HepG2 (cell line): ENCODE data around the gene JMJD7. TPM values are rescaled to one million over a fixed set of nuclear protein-coding genes. Genes with fewer than 3 reads are reported as not detected.

Experiments
- ATAC-seq: fragments of 200-7000 bp; cut with Tn5 transposase; 3 replicates; pipeline ENCODE4 v1.9.1; 2020; ENCODE audit warnings: mild to moderate bottlenecking, moderate library complexity
- BruUV-seq: library from RNA; stranded (reverse); fragments of 400-500 nt; replicated peaks from 2 replicates; lab custom pipeline; 2021; lab: Mats Ljungman, UMichigan
- CTCF ChIA-PET: fragments of 300-600 bp; formaldehyde crosslinking; extraction: SDS; loops from one replicate; lab custom pipeline; 2021; ENCODE audit warnings: low total read pairs, inconsistent platforms, low intra/inter-chr PET ratio; lab: Yijun Ruan, JAX
- POLR2A ChIA-PET: fragments of 350-600 bp; sonication (Branson Sonifier 250); formaldehyde crosslinking; loops from one replicate; lab custom pipeline; 2020; ENCODE audit warnings: antibody characterized with exemption, inconsistent platforms; lab: Yijun Ruan, JAX
- DNase-seq: peaks from one replicate; pipeline ENCODE4 v3.0.0-alpha.2; 2015; ENCODE audit warnings: low spot score
- FAIRE-seq: peaks from 3 replicates; lab custom pipeline; 2011; peaks lifted over from hg19 to GRCh38; lab: Jason Lieb, UNC
- H2AFZ ChIP-seq: one replicate; pipeline ENCODE4 v1.6.1; 2011; ENCODE audit warnings: low read length, inconsistent platforms
- H3K27ac ChIP-seq: fragments of 300-600 bp; 3 replicates; pipeline ENCODE4 v1.8.0; 2011; ENCODE audit warnings: mixed run types, mild to moderate bottlenecking, mixed read lengths, low read length, inconsistent platforms; ENCODE audit not compliant: insufficient read depth; ENCODE audit errors: extremely low read length
- H3K27me3 ChIP-seq, 2 experiments: fragments of 200-600 bp in 1 of 2; 2 replicates in 1 of 2; 3 replicates in 1 of 2; pipeline versions ENCODE4 v1.6.0 to v1.8.0; 2011; ENCODE audit warnings: low read length in 2 of 2, mild to moderate bottlenecking in 2 of 2, moderate library complexity in 2 of 2, inconsistent platforms in 1 of 2; ENCODE audit not compliant: insufficient read depth in 2 of 2, control insufficient read depth in 1 of 2
- H3K36me3 ChIP-seq, 2 experiments: fragments of 200-600 bp in 1 of 2; replicated peaks in 1 of 2; 2 replicates in 1 of 2; 3 replicates in 1 of 2; pipeline versions ENCODE4 v1.5.1 to v1.8.0; 2011; ENCODE audit warnings: low read length in 2 of 2, inconsistent platforms in 1 of 2; ENCODE audit not compliant: insufficient read depth in 2 of 2, control insufficient read depth in 1 of 2
- H3K4me1 ChIP-seq: 2 replicates; pipeline ENCODE4 v1.5.1; 2012; ENCODE audit warnings: low read length, inconsistent platforms; ENCODE audit not compliant: insufficient read depth
- H3K4me2 ChIP-seq: 2 replicates; pipeline ENCODE4 v1.6.0; 2011; ENCODE audit warnings: low read depth, low read length, inconsistent platforms
- H3K4me3 ChIP-seq, 3 experiments: fragments of 200-600 bp in 1 of 3; sonication (generic), shearing (Covaris generic) in 1 of 3; replicated peaks in 1 of 3; 2 replicates each; pipeline ENCODE4 v1.5.1; 2011 to 2016; ENCODE audit warnings: low read length in 3 of 3, inconsistent platforms in 2 of 3, low read depth in 2 of 3, mild to moderate bottlenecking in 2 of 3, control low read depth in 1 of 3, mixed read lengths in 1 of 3; ENCODE audit not compliant: insufficient read depth in 1 of 3
- H3K79me2 ChIP-seq: one replicate; pipeline ENCODE4 v1.6.1; 2011; ENCODE audit warnings: low read length, inconsistent platforms; ENCODE audit not compliant: insufficient read depth
- H3K9ac ChIP-seq: 2 replicates; pipeline ENCODE4 v1.6.0; 2011; ENCODE audit warnings: mild to moderate bottlenecking, low read depth, low read length, inconsistent platforms; ENCODE audit not compliant: insufficient read depth
- H3K9me3 ChIP-seq: 2 replicates; pipeline ENCODE4 v1.5.1; 2012; ENCODE audit warnings: mild to moderate bottlenecking, low read length
- H4K20me1 ChIP-seq: 2 replicates; pipeline ENCODE4 v1.6.0; 2011; ENCODE audit warnings: inconsistent platforms, mild to moderate bottlenecking, low read length, moderate library complexity; ENCODE audit not compliant: insufficient read depth
- HIVEP1 ChIP-seq: sonication (generic); formaldehyde crosslinking; IDR thresholded peaks from 2 replicates; pipeline ENCODE4 v1.4.0; 2020; ENCODE audit warnings: mild to moderate bottlenecking, missing genetic modification reagents
- IRF2 ChIP-seq: IDR thresholded peaks from 2 replicates; pipeline ENCODE4 v1.6.1; 2018; ENCODE audit warnings: missing genetic modification reagents, missing compliant biosample characterization
- LBX2 ChIP-seq: sonication (generic); formaldehyde crosslinking; IDR thresholded peaks from 2 replicates; pipeline ENCODE4 v1.5.0; 2020; ENCODE audit warnings: missing genetic modification reagents, mild to moderate bottlenecking, borderline replicate concordance
- NONO ChIP-seq, 2 experiments: fragments of 450-650 bp in 1 of 2; sonication (generic) in 1 of 2; formaldehyde crosslinking in 1 of 2; IDR thresholded peaks in 1 of 2; conservative IDR thresholded peaks in 1 of 2; 2 replicates each; pipeline versions ENCODE4 v1.6.1 to v1.8.0; 2017 to 2022; ENCODE audit warnings: mild to moderate bottlenecking in 1 of 2, missing genetic modification reagents in 1 of 2, moderate library complexity in 1 of 2
- RAD21 ChIP-seq: fragments of 450-650 bp; formaldehyde crosslinking; IDR thresholded peaks from 2 replicates; pipeline ENCODE4 v1.5.0; 2020; ENCODE audit warnings: mild to moderate bottlenecking
- STAT6 ChIP-seq: sonication (generic); formaldehyde crosslinking; IDR thresholded peaks from 2 replicates; pipeline ENCODE4 v1.4.0; 2020; ENCODE audit warnings: missing genetic modification reagents, mild to moderate bottlenecking, borderline replicate concordance
- TBP ChIP-seq: sonication (generic); formaldehyde crosslinking; IDR thresholded peaks from 2 replicates; pipeline ENCODE4 v1.5.0; 2020; ENCODE audit warnings: missing genetic modification reagents
- ZNF335 ChIP-seq: sonication (generic); formaldehyde crosslinking; IDR thresholded peaks from 2 replicates; pipeline ENCODE4 v1.4.0; 2020; ENCODE audit warnings: missing genetic modification reagents
- ZNF546 ChIP-seq: sonication (generic); formaldehyde crosslinking; conservative IDR thresholded peaks from 2 replicates; pipeline ENCODE4 v1.8.1; 2023; ENCODE audit warnings: mild to moderate bottlenecking, missing genetic modification reagents
- ZNF547 ChIP-seq: sonication (generic); formaldehyde crosslinking; IDR thresholded peaks from 2 replicates; pipeline ENCODE4 v1.5.1; 2020; ENCODE audit warnings: mild to moderate bottlenecking, missing genetic modification reagents
- ZNF589 ChIP-seq: sonication (generic); formaldehyde crosslinking; conservative IDR thresholded peaks from 2 replicates; pipeline ENCODE4 v1.8.0; 2022; ENCODE audit warnings: mild to moderate bottlenecking, moderate library complexity, missing genetic modification reagents
- ZNF772 ChIP-seq: sonication (generic); formaldehyde crosslinking; IDR thresholded peaks from 2 replicates; pipeline ENCODE4 v1.5.0; 2020; ENCODE audit warnings: mild to moderate bottlenecking, missing genetic modification reagents
- ZNF782 ChIP-seq: sonication (generic); formaldehyde crosslinking; IDR thresholded peaks from 2 replicates; pipeline ENCODE4 v1.4.0; 2020; ENCODE audit warnings: missing genetic modification reagents, mild to moderate bottlenecking, borderline replicate concordance
- ZSCAN21 ChIP-seq: sonication (generic); formaldehyde crosslinking; IDR thresholded peaks from 2 replicates; pipeline ENCODE4 v1.8.0; 2022; ENCODE audit warnings: mild to moderate bottlenecking, missing genetic modification reagents, moderate library complexity, borderline replicate concordance
- ZSCAN5A ChIP-seq: sonication (generic); formaldehyde crosslinking; IDR thresholded peaks from 2 replicates; pipeline ENCODE4 v1.8.0; 2022; ENCODE audit warnings: mild to moderate bottlenecking, missing genetic modification reagents, borderline replicate concordance
- WGBS: methylation state at CpG from one replicate; pipeline ENCODE4 v1.1.6; 2017; ENCODE audit warnings: low lambda C conversion rate; 5-methylcytosine and 5-hydroxymethylcytosine counted together
- in situ Hi-C: cut with HindIII; loops from 2 replicates; pipeline ENCODE4 v1.10.0; 2017; ENCODE audit warnings: low pct_unique_long_range_greater_than_20kb; ENCODE audit not compliant: extremely low pct_ligation_motif_present
- intact Hi-C: fragments of 100-400 bp; cut with micrococcal nuclease; formaldehyde crosslinking; loops from one replicate; pipeline ENCODE4 v1.10.0; 2022; ENCODE audit not compliant: unreplicated experiment
- polyA plus RNA-seq, 8 experiments: library from polyadenylated mRNA; depleted of rRNA in 3 of 8; stranded (reverse) in 7 of 8; unstranded in 1 of 8; fragments of >200 nt; fragmentation: Illumina TruSeq in 4 of 8; extraction: Trizol in 4 of 8; gene quantifications; 2 replicates each; pipeline versions ENCODE4 v1.2.1 to v1.2.3, GENCODE V29; 2011 to 2016; ENCODE audit warnings: low read depth in 4 of 8, missing spikeins in 1 of 8, mixed read lengths in 1 of 8; ENCODE audit not compliant: insufficient read depth in 1 of 8
- total RNA-seq, 5 experiments: library from RNA; depleted of rRNA; stranded (reverse); fragments of >200 nt; fragmentation: Illumina TruSeq; extraction: Trizol; gene quantifications; 2 replicates each; pipeline ENCODE4 v1.2.3, GENCODE V29; 2016; ENCODE audit warnings: low read depth in 1 of 5
- TF ChIP-seq, protein P1 (sequence below): sonication (generic); formaldehyde crosslinking; IDR thresholded peaks from 2 replicates; pipeline ENCODE4 v1.5.0; 2020; ENCODE audit warnings: mild to moderate bottlenecking, missing genetic modification reagents, moderate library complexity

Gene JMJD7
- total and polyA plus RNA-seq, 2 of the 13 experiments (the other 11 are each of a cell fraction or from before 2014, with no cell fraction given), result 6.4 to 7.1 TPM

- Histone ChIP-seq H2AFZ (no peak overlapping the region), H3K9ac (no peak overlapping the region), H3K4me1 (no peaks in the 10 kb centered on the region), H3K4me2 (no peak overlapping the region), H4K20me1 (no peaks in the 10 kb centered on the region), H3K9me3 (no peaks in the 10 kb centered on the region), H3K27ac (no peak overlapping the region), H3K27me3 (no peaks in the 10 kb centered on the region), H3K36me3 (peaks cover 3 to 10% of the 10 kb centered on the region in 2 experiments; a peak in 1 of 5 replicates), H3K79me2 (no peaks in the 10 kb centered on the region), H3K4me3 (no peak overlapping the region)
- in situ Hi-C loops (loop anchor here (5.0 kb wide), 1 partner anchor 39 kb away; the partner anchor contains the start of gene MAPKBP1), intact Hi-C loops (loop anchor here (1.0 to 5.0 kb wide), 2 partner anchors 39 to 249 kb away; no protein-coding TSS in a partner anchor)
- ATAC-seq, result peak; percentile 93
- WGBS, result 27% methylated on average over 9 of the region's 18 CpGs
- BruUV-seq, result no TSS peak
- DNase-seq, result peak; percentile 69
- ChIA-PET CTCF (interaction anchor here (4.8 kb wide), 1 partner anchor 39 kb away, joined by 98 read pairs; the partner anchor contains the start of gene MAPKBP1), POLR2A (interaction anchor here (1.4 to 3.4 kb wide), 2 partner anchors 38 to 267 kb away, joined by 3 to 20 read pairs; partner anchors contain the start of genes MAPKBP1 and RPAP1)
- FAIRE-seq, result peak; percentile 88
- 0 out of 2 replicates have a peak, but pooled peaks have one; percentile 34 for TF ChIP-seq ZNF546 (CRISPR knock-in tag)
- no peak for TF ChIP-seq ZSCAN5A (CRISPR knock-in tag)
- peak; percentile 95 for TF ChIP-seq RAD21 (CRISPR knock-in tag)
- 0 out of 2 replicates have a peak, but pooled peaks have one; percentile 22 for TF ChIP-seq IRF2
- TF ChIP-seq HIVEP1 (CRISPR knock-in tag), result 0 out of 2 replicates have a peak, but pooled peaks have one; percentile 33
- TF ChIP-seq NONO (IDR thresholded peaks at IDR 0.05), result no peak
- no peak for TF ChIP-seq NONO (CRISPR knock-in tag; conservative IDR thresholded peaks at IDR 0.05)
- no peak for TF ChIP-seq ZNF782 (CRISPR knock-in tag)
- no peak for TF ChIP-seq ZNF335 (CRISPR knock-in tag)
- no peak for TF ChIP-seq STAT6
- no peak for TF ChIP-seq TBP (CRISPR knock-in tag)
- TF ChIP-seq ZNF589 (CRISPR knock-in tag), result no peak
- no peak for TF ChIP-seq ZSCAN21 (CRISPR knock-in tag)
- TF ChIP-seq, protein P1, sequence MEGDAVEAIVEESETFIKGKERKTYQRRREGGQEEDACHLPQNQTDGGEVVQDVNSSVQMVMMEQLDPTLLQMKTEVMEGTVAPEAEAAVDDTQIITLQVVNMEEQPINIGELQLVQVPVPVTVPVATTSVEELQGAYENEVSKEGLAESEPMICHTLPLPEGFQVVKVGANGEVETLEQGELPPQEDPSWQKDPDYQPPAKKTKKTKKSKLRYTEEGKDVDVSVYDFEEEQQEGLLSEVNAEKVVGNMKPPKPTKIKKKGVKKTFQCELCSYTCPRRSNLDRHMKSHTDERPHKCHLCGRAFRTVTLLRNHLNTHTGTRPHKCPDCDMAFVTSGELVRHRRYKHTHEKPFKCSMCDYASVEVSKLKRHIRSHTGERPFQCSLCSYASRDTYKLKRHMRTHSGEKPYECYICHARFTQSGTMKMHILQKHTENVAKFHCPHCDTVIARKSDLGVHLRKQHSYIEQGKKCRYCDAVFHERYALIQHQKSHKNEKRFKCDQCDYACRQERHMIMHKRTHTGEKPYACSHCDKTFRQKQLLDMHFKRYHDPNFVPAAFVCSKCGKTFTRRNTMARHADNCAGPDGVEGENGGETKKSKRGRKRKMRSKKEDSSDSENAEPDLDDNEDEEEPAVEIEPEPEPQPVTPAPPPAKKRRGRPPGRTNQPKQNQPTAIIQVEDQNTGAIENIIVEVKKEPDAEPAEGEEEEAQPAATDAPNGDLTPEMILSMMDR (CRISPR knock-in tag), result peak; percentile 88
- TF ChIP-seq LBX2, result no peak
- 0 out of 2 replicates have a peak, but pooled peaks have one; percentile 53 for TF ChIP-seq ZNF547
- no peak for TF ChIP-seq ZNF772
These were observed 16.3 kb upstream of the JMJD7 start for GRCh38 chr15:41811432-41812195.
